NB4 (cell line): ENCODE measurements around the gene AKT3.

Source experiments
- DNase-seq: peaks from one replicate; pipeline ENCODE4 v3.0.0; 2010; ENCODE audit warnings: low read depth
- H3K4me3 ChIP-seq: one replicate; pipeline ENCODE4 v1.5.1; 2011; ENCODE audit warnings: mild to moderate bottlenecking, low read depth, low read length, moderate library complexity
- MYC ChIP-seq: IDR thresholded peaks from 2 replicates; pipeline ENCODE4 v1.6.1; 2011; ENCODE audit warnings: low read depth, low read length
- POLR2A ChIP-seq: IDR thresholded peaks from 2 replicates; pipeline ENCODE4 v1.6.1; 2011; ENCODE audit warnings: mild to moderate bottlenecking; ENCODE audit not compliant: insufficient read length; ENCODE audit errors: extremely low read depth
- TF ChIP-seq, protein P1 (sequence below): IDR thresholded peaks from one replicate; pipeline ENCODE4 v1.5.1; 2012; ENCODE audit warnings: low read depth, low read length
- TF ChIP-seq, protein P2 (sequence below): IDR thresholded peaks from 2 replicates; pipeline ENCODE4 v1.6.1; 2011; ENCODE audit warnings: low read depth, low read length

Gene AKT3

DNA sequence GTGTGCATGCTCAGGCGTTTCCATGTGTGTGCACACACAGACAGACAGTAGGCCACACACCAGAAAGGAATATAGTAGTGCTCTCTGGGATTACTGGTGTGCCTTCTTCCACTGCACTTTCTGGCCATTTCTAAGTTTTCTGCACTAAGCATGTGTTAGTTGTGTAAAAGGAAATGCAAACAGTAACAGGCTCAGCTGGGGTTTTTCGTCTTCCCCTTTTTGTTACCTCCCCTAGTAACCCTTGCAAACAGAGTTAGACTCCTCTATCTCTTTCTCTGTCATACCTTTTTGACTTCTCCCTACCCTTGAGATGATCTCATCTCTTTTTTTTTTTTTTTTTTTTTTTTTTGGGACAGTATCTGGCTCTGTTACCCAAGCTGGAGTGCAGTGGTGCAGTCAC, 398.0 kb downstream of the AKT3 start:
- DNase-seq: peak; percentile 76
- H3K4me3 ChIP-seq: no peak overlapping the region
- TF ChIP-seq, protein P1, sequence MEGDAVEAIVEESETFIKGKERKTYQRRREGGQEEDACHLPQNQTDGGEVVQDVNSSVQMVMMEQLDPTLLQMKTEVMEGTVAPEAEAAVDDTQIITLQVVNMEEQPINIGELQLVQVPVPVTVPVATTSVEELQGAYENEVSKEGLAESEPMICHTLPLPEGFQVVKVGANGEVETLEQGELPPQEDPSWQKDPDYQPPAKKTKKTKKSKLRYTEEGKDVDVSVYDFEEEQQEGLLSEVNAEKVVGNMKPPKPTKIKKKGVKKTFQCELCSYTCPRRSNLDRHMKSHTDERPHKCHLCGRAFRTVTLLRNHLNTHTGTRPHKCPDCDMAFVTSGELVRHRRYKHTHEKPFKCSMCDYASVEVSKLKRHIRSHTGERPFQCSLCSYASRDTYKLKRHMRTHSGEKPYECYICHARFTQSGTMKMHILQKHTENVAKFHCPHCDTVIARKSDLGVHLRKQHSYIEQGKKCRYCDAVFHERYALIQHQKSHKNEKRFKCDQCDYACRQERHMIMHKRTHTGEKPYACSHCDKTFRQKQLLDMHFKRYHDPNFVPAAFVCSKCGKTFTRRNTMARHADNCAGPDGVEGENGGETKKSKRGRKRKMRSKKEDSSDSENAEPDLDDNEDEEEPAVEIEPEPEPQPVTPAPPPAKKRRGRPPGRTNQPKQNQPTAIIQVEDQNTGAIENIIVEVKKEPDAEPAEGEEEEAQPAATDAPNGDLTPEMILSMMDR: no peak
- TF ChIP-seq, protein P2, sequence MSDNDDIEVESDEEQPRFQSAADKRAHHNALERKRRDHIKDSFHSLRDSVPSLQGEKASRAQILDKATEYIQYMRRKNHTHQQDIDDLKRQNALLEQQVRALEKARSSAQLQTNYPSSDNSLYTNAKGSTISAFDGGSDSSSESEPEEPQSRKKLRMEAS: peak; percentile 77
- TF ChIP-seq POLR2A (no peak), MYC (peak; percentile 62; the same call in 1 of the 2 replicates)

DNA sequence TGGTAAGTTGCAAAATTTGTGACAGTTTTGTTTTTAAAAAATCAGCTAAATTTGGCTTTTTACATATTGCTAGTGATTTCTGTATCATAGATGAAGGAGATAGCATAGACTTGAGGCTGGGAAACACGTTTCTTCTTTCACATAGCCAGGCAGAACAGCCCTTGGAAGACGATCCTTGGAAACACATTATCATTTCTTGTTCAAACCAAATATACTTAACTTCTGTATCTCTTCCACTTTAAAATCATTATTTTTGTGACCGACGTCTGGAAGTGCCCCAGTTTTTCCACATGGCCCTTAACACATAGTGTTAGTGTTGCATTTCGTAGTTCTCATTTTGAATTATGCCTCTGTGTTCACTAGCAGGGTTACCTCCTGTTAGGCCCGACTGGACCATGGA, 400.7 kb downstream of the AKT3 start:
- DNase-seq: no peak
- TF ChIP-seq POLR2A (no peak), MYC (no peak)
- TF ChIP-seq, protein P1: no peak
- TF ChIP-seq, protein P2: no peak
- H3K4me3 ChIP-seq: no peak overlapping the region

DNA sequence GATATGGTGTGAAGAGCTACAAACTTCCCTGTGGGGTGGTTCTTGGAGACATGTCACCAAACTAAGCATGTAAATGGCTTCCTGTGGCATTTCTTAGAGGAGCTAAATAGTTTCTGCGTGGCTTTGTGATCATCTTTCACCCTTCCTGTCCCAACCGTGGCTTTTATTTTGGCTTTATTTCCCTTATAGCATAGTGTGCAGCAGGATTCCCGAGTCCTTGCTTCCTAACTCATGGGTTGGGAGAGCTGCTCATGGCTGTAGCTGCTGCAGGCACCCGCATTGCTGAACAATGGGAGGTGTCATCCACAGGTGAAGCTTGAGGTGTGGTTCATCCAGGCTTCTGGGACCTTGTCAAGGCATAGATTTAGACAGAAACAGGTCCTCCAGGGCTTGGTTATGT, 402.2 kb downstream of the AKT3 start:
- no peak overlapping the region for H3K4me3 ChIP-seq
- TF ChIP-seq, protein P2: no peak
- no peak for TF ChIP-seq POLR2A
- TF ChIP-seq MYC: no peak
- TF ChIP-seq, protein P1: no peak
- DNase-seq: no peak

DNA sequence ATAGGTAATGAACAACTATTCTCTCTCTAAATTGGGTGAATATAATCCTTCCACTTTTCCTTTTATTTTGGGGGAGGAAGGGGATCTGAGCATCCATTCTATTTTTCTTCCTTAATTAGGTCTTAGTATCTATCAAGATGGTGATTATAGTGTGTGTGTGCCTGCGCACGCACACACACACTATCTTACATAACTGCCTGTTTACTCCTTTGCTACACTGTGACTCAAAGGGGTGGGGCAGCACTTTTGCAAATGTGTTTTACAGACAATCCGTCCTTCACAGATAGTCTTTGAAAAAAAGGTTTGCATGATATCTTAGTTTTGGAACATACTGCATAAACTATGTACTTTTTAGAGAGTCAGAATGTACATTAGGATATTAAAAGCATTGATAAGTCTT, 402.7 kb downstream of the AKT3 start:
- H3K4me3 ChIP-seq: no peak overlapping the region
- TF ChIP-seq, protein P2: no peak
- TF ChIP-seq MYC (no peak), POLR2A (no peak)
- DNase-seq: peak; percentile 22

DNA sequence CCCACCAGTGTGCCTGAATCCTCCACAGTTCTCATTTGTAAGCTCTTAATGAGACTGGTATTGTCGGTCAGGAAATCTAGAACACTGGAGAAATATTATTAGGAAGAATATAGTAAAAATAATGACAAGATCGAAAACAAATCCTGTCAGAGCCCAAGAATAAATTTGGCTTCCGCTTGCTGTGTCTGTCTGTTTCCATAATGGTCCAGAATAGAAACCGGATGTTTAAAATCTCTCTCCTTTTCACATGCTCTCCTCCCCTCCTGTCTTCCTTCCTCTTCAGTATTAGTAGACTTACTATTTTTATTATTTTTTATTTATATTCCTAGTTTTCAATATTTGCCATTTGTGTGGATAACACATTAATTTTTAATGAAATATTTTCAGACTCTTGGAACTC, 406.5 kb downstream of the AKT3 start:
- TF ChIP-seq MYC: no peak
- TF ChIP-seq, protein P2: no peak
- TF ChIP-seq, protein P1: no peak
- TF ChIP-seq POLR2A: no peak
- no peak for DNase-seq
- H3K4me3 ChIP-seq: no peak overlapping the region

DNA sequence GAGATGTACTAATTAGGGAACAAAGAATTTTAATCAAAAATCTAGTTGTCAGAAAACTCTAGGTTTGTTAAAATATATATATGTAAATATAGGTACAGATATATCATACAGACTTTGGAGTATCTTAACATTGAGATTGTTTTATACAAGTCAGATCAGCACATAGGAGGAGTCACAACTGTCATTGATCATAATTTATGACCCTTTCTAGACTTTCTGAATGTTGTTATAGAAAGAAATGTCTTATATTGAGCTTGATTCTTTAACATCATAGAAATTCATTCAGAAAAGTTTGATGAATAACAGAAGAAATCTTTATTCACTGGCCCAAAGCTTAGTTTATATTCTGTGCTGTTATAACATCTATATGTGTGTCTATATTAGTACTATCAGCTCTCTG, 408.4 kb downstream of the AKT3 start:
- DNase-seq: no peak
- H3K4me3 ChIP-seq: no peak overlapping the region
- no peak for TF ChIP-seq MYC

DNA sequence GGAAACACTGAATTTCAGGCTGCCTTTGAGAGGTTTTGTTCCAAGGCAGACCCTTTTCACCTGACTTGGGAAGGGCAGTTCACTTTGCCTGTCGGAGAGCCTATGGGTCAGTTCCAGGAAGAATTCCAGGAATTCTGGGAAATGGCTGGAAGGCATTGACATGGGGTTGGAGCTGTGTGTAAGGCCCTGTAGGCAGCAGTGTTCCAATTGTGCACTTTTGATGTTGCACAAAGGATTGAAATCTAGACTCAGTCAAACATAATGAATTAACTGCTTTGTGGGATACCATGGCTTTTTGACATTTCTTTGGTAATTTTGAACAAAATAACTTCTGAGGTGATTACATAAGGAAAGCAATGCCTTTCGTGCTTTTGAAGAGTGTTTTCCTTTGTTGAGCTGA, 409.6 kb downstream of the AKT3 start:
- DNase-seq: no peak
- TF ChIP-seq MYC (no peak), POLR2A (no peak)
- TF ChIP-seq, protein P1: no peak
- TF ChIP-seq, protein P2: no peak
- no peak overlapping the region for H3K4me3 ChIP-seq
